ENCODE measurements around the gene NDUFV2. TPM values are rescaled to one million over a fixed set of nuclear protein-coding genes. Genes with fewer than 3 reads are reported as not detected.

Gene NDUFV2
- total RNA-seq, 4 donors from 2014 or later = 62.4 to 91.3 (median 74.6) TPM

DNA sequence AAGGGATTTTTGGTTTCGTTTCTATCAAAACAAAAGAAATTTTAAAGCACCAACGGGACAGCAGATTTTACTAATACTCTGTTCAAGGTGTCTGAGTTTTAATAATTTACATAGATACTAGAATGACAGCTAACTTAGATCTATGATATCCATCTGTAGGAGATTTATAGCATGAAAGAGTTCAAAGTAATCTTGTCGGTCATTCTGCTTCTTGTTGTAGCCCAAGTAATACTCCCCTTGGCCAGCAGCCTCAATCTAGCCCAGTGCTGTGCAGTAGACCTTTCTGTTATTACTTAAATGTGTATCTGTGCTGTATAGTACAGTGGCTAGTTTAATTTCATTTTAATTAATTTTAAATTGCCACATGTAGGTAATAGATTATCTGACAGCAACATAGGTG lies 78.8 kb downstream of the NDUFV2 start:
- TF ChIP-seq POLR2A (IDR thresholded peaks at IDR 0.05) (no peak), EP300 (IDR thresholded peaks at IDR 0.05) (no peak)
- TF ChIP-seq, protein P1, sequence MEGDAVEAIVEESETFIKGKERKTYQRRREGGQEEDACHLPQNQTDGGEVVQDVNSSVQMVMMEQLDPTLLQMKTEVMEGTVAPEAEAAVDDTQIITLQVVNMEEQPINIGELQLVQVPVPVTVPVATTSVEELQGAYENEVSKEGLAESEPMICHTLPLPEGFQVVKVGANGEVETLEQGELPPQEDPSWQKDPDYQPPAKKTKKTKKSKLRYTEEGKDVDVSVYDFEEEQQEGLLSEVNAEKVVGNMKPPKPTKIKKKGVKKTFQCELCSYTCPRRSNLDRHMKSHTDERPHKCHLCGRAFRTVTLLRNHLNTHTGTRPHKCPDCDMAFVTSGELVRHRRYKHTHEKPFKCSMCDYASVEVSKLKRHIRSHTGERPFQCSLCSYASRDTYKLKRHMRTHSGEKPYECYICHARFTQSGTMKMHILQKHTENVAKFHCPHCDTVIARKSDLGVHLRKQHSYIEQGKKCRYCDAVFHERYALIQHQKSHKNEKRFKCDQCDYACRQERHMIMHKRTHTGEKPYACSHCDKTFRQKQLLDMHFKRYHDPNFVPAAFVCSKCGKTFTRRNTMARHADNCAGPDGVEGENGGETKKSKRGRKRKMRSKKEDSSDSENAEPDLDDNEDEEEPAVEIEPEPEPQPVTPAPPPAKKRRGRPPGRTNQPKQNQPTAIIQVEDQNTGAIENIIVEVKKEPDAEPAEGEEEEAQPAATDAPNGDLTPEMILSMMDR (IDR thresholded peaks at IDR 0.05) = no peak
- no peaks in the 10 kb centered on the region for H3K27me3 ChIP-seq
- 55 to 64% methylated on average over 3 of the region's 3 CpGs for WGBS, 2 donors
- no peak for DNase-seq (ENCODE audit: low spot score in 2 of 2)
- H3K27ac ChIP-seq = no peak overlapping the region
- peaks cover 0 to 25% (median 0%) of the 10 kb centered on the region in 3 donors for H3K36me3 ChIP-seq
- H3K4me1 ChIP-seq = peaks cover 0 to 53% (median 8%) of the 10 kb centered on the region in 4 donors
- no peak overlapping the region for H3K4me3 ChIP-seq
- H3K9me3 ChIP-seq = no peaks in the 10 kb centered on the region

DNA sequence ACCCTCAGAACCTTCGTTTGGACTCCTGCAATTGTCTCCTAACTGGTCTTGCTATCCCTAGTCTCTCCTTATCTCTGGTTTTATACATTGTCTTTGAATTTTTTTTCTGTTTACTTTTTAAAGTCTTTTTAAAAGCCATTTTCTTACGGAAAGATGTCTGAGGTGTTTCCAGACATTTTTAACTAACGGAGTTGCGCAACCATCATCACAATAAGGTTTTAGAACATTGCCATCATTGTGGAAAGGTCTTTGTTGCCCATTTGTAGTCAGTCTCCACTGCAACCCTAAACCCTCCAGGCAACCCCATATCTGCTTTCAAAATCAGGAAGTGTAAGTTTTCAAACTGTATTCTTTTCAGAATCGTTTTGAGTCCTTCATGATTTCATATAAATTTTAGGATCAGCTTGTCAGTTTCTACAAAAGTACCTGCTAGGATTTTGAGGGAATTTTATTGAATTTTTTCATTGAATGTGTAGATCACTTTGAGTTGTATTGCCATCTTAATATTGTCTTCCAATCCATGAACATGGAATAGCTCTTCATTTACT lies 80.4 kb downstream of the NDUFV2 start:
- no peak overlapping the region for H3K4me3 ChIP-seq
- H3K27ac ChIP-seq = no peak overlapping the region
- 82 to 85% methylated on average over 5 of the region's 5 CpGs for WGBS, 2 donors
- no peak for DNase-seq (ENCODE audit: low spot score in 2 of 2)
- H3K9me3 ChIP-seq = no peaks in the 10 kb centered on the region
- H3K4me1 ChIP-seq = peaks cover 0 to 40% (median 8%) of the 10 kb centered on the region in 4 donors
- H3K36me3 ChIP-seq = peaks cover 0 to 33% (median 0%) of the 10 kb centered on the region in 3 donors
- TF ChIP-seq, protein P1 (IDR thresholded peaks at IDR 0.05) = no peak
- TF ChIP-seq POLR2A (IDR thresholded peaks at IDR 0.05) (no peak), EP300 (IDR thresholded peaks at IDR 0.05) (no peak)
- no peaks in the 10 kb centered on the region for H3K27me3 ChIP-seq

Other genes with a start within 250 kb of the NDUFV2 start
- gene ANKRD12, start 34.1 kb downstream of the NDUFV2 start, total RNA-seq = 10 to 100 TPM; 43.5 to 59.7 (median 52.7) TPM
- gene TWSG1, start 232.1 kb downstream of the NDUFV2 start, total RNA-seq = 10 to 100 TPM; 33.3 to 64.9 (median 56.9) TPM

Measured in tibial nerve (tissue), 4 donors.